HFF-Myc (cell line): Measurements from ENCODE around the gene SLC5A6.
"Not testable (repeated sequence)": the region's sequence is repeated elsewhere in the genome, so short reads cannot be mapped to it uniquely, and the experiment has no call there.

ENCODE experiments used
- DNase-seq: peaks from one replicate; pipeline ENCODE4 v3.0.0-alpha.2; 2011; ENCODE audit warnings: low read depth; ENCODE audit errors: extremely low read depth
- H3K4me3 ChIP-seq: replicated peaks from 2 replicates; pipeline ENCODE4 v1.5.1; 2011; ENCODE audit warnings: low read depth, mild to moderate bottlenecking, control low read depth, low read length
- TF ChIP-seq, protein P1 (sequence below): IDR thresholded peaks from 2 replicates; pipeline ENCODE4 v1.5.1; 2012; ENCODE audit warnings: mild to moderate bottlenecking, low read depth, low read length, control low read depth; ENCODE audit errors: missing control alignments

The SLC5A6 gene

DNA sequence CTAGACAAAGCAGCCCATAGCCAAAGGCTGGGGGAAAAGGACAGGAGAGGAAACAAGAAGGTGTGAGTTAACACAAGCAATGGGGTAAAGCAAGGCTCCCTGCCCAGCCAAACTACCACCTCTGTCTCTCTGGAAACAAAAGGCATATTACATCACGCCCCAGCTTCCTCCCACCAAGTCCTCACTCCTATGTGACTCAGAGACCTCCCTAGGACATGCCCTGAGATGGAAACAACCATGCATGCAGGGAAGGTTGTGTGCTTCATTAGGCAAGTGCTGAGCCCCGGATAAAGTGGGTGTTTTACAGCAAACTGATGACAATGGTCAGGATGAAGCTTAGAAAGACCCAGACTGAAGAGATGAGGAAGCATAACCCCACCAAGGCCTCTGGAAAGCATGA, 9.2 kb downstream of the SLC5A6 start:
- H3K4me3 ChIP-seq, result no peak overlapping the region
- TF ChIP-seq, protein P1, sequence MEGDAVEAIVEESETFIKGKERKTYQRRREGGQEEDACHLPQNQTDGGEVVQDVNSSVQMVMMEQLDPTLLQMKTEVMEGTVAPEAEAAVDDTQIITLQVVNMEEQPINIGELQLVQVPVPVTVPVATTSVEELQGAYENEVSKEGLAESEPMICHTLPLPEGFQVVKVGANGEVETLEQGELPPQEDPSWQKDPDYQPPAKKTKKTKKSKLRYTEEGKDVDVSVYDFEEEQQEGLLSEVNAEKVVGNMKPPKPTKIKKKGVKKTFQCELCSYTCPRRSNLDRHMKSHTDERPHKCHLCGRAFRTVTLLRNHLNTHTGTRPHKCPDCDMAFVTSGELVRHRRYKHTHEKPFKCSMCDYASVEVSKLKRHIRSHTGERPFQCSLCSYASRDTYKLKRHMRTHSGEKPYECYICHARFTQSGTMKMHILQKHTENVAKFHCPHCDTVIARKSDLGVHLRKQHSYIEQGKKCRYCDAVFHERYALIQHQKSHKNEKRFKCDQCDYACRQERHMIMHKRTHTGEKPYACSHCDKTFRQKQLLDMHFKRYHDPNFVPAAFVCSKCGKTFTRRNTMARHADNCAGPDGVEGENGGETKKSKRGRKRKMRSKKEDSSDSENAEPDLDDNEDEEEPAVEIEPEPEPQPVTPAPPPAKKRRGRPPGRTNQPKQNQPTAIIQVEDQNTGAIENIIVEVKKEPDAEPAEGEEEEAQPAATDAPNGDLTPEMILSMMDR, result no peak
- no peak for DNase-seq

DNA sequence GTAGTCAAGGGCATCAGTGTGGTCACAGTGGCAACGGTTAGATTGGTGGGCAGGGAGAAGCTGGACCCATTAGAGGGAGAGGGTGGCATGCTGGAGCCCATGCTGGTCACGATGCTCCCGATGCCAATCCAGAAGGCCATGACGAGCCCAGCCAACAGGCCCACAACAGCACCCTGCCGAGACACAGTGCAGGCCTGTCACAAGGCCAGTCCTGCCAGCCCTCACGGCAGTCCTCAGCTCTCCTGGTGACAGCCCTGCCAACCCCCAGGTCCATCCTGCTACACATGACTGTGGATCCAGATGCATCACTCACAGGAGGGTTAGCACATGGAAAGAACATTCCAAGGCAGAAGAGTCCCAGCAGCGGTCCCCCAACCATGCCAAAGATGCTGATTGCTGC, 10.4 kb downstream of the SLC5A6 start:
- TF ChIP-seq, protein P1, result no peak
- no peak overlapping the region for H3K4me3 ChIP-seq
- no peak for DNase-seq

DNA sequence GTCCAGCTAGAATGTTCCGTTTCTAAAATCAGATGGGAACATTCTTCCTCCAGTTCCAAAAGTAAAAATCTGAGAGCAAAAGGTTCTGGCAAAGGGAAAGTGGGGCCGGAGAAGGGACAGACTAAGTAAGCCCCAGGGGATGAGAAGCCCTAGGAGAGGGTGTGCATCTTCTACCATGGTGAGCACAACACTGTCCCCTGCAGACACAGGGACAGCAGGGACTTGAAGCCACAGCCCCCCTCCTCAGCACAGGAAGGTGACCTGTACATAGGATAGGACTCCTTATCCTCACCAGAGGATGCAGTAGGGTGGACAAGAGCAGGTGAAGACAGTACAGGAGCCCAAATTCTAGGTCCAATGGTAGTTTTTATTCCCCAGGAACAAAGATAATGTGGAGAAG, 12.8 kb downstream of the SLC5A6 start:
- TF ChIP-seq, protein P1, result no peak
- no peak overlapping the region for H3K4me3 ChIP-seq
- DNase-seq, result no peak

DNA sequence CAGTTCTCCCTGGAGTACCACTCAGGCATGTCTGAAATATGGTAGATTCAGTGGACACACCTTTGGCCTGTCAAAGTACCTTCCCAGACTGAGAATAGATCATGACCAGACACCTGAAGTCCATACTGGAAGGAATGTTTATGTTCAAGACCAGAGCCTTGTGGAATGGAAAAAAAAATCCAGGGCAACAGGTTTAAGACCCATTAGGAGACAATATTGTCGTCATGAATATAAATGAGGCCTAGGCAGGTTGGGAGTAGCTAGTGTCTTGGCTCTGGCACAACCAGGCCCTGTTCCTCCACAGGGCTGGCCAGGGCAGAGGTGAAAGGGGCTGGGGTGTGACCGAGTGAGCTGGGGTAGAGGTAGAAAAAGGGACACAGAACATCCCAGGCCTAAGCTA, 13.4 kb downstream of the SLC5A6 start:
- no peak for DNase-seq
- TF ChIP-seq, protein P1, result no peak
- no peak overlapping the region for H3K4me3 ChIP-seq

DNA sequence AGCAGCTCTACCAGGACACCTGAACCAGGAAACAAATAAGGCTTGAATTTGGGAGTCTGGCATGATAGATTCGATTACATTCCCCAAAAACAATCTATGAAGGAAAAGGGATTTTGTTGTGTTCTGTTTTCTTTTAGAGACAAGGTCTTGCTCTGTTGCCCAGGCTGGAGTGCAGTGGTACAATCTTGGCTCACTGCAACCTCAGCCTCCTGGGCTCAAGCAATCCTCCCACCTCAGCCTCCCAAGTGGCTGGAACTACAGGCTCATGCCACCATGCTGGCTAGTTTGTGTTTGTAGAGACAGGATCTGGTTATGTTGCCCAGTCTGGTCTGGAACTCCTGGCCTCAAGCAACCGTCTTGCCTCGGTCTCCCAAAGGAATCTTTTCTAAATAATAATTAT, 14.0 kb downstream of the SLC5A6 start:
- not testable (repeated sequence) for H3K4me3 ChIP-seq, DNase-seq

DNA sequence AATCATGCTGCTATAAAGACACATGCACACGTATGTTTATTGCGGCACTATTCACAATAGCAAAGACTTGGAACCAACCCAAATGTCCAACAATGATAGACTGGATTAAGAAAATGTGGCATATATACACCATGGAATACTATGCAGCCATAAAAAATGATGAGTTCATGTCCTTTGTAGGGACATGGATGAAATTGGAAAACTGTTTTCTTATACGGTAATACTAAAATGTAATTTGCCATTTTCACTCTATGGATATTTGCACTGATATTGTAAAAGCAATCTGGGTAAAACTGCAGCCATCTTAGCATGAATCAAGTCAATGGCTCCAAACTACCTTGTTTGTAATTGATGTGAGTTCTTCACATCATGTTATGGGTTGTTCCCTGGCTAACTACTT, 16.3 kb downstream of the SLC5A6 start:
- not testable (repeated sequence) for H3K4me3 ChIP-seq, DNase-seq

DNA sequence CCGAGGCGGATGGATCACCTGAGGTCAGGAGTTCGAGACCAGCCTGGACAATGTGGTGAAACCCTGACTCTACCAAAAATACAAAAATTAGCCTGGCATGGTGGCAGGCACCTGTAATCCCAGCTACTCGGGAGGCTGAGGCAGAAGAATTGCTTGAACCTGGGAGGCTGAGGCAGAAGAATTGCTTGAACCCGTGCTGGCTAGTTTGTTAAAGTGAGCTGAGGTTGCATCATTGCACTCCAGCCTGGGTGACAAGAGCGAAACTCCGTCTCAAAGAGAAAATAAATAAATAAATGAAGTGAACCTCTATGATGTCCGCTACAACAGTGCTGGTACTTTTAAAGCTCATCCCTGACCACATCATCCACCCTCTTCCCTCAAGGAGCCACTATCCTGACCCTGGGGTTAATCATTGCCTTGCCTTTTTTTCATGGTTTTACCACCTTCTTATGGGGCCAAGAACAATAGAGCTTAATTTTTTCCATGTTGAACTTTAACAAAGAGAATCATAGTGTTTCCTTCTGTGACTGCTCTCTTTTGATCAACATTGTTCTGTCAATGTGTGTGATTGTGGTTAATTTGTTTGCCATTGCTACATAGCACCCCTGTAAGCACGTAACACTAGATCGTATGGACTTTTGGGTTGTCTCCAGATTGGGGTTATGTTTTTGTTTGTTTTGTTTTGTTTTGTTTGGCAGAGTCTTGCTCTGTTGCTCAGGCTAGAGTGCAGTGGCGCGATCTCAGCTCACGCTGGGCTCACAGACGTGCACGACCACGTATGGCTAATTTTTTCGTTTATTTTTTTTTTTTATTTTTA, 17.3 kb downstream of the SLC5A6 start:
- no peak overlapping the region for H3K4me3 ChIP-seq
- TF ChIP-seq, protein P1, result no peak
- no peak for DNase-seq
